Lower lobe of right lung (tissue), 2 donors: ENCODE data around the gene IKZF2. TPM values are rescaled to one million over a fixed set of nuclear protein-coding genes. Genes with fewer than 3 reads are reported as not detected.

Experiments used
- ATAC-seq, 2 donors: fragments of 200-7000 bp; cut with Tn5 transposase; one replicate each; pipeline ENCODE4 v1.9.1; 2020 to 2022; ENCODE audit warnings: mild to moderate bottlenecking in 2 of 2, moderate library complexity in 2 of 2
- DNase-seq: peaks from one replicate; pipeline ENCODE4 v3.0.0-alpha.2; 2020
- H3K27ac ChIP-seq: fragments of 200-600 bp; one replicate; pipeline ENCODE4 v1.8.0; 2022
- H3K27me3 ChIP-seq: fragments of 200-600 bp; one replicate; pipeline ENCODE4 v1.8.0; 2022; ENCODE audit warnings: low read depth
- H3K36me3 ChIP-seq: fragments of 200-600 bp; one replicate; pipeline ENCODE4 v1.8.0; 2022; ENCODE audit warnings: mild to moderate bottlenecking
- H3K4me1 ChIP-seq: fragments of 200-600 bp; one replicate; pipeline ENCODE4 v1.8.0; 2022
- H3K4me3 ChIP-seq: fragments of 200-600 bp; one replicate; pipeline ENCODE4 v1.8.0; 2022; ENCODE audit warnings: mild to moderate bottlenecking
- H3K9me3 ChIP-seq: fragments of 200-600 bp; one replicate; pipeline ENCODE4 v1.8.0; 2022
- CTCF ChIP-seq: fragments of 200-600 bp; IDR thresholded peaks from one replicate; pipeline ENCODE4 v1.8.0; 2022; ENCODE audit warnings: antibody characterized with exemption, mild to moderate bottlenecking
- intact Hi-C: fragments of 100-400 bp; cut with DNase I; formaldehyde crosslinking; loops from one replicate; pipeline ENCODE4 v1.11.0; 2022
- total RNA-seq: library from RNA; stranded (reverse); fragmentation: NEBNext Ultra II Directional; extraction: Animal tissue kit (Norgen Biotek cat#: 25700); gene quantifications from one replicate; pipeline ENCODE4 v1.2.1, GENCODE V29; 2021
- donor health status: DM: no; HTN: yes; CAD: no; lungs with severe emphysema.

Gene IKZF2
- total RNA-seq, 1 donor from 2014 or later, result 16.5 TPM

- ATAC-seq, result no peak
- Histone ChIP-seq H3K4me1 (peaks cover 28% of the 10 kb centered on the region), H3K36me3 (no peaks in the 10 kb centered on the region), H3K9me3 (no peaks in the 10 kb centered on the region), H3K4me3 (peak overlapping the region; percentile 64), H3K27ac (no peak overlapping the region), H3K27me3 (no peaks in the 10 kb centered on the region)
- intact Hi-C loops, result no loop called here
- no peak for DNase-seq
- no peak for TF ChIP-seq CTCF
Observed at GRCh38 chr2:213148572-213149261, 2.7 kb downstream of the IKZF2 start.

- no peak overlapping the region for H3K27ac ChIP-seq
- H3K9me3 ChIP-seq, result no peaks in the 10 kb centered on the region
- peaks cover 16% of the 10 kb centered on the region for H3K4me1 ChIP-seq
- no peak overlapping the region for H3K4me3 ChIP-seq
- H3K27me3 ChIP-seq, result no peaks in the 10 kb centered on the region
- no peak for TF ChIP-seq CTCF
- no peak for DNase-seq
- no peak for ATAC-seq
- intact Hi-C loops, result no loop called here
- no peaks in the 10 kb centered on the region for H3K36me3 ChIP-seq
Observed at GRCh38 chr2:213147538-213147937, 3.9 kb downstream of the IKZF2 start.

- no peaks in the 10 kb centered on the region for H3K9me3 ChIP-seq
- intact Hi-C loops, result no loop called here
Observed at GRCh38 chr2:213145715-213146242, 5.6 kb downstream of the IKZF2 start.

GRCh38 chr2:213137064-213137463 lies 14.3 kb downstream of the IKZF2 start:
- ATAC-seq (no peak), DNase-seq (no peak)
- Histone ChIP-seq H3K27me3 (no peaks in the 10 kb centered on the region), H3K4me1 (no peaks in the 10 kb centered on the region), H3K4me3 (no peak overlapping the region), H3K36me3 (no peaks in the 10 kb centered on the region), H3K9me3 (no peaks in the 10 kb centered on the region), H3K27ac (no peak overlapping the region)
- TF ChIP-seq CTCF, result no peak
- intact Hi-C loops, result no loop called here

More at GRCh38 chr2:213145715-213146242, 5.6 kb downstream of the IKZF2 start:
- no peaks in the 10 kb centered on the region for H3K27me3 ChIP-seq
- no peaks in the 10 kb centered on the region for H3K36me3 ChIP-seq
- H3K4me1 ChIP-seq, result peaks cover 14% of the 10 kb centered on the region
- H3K4me3 ChIP-seq, result no peak overlapping the region
- no peak for ATAC-seq
- no peak overlapping the region for H3K27ac ChIP-seq
- no peak for TF ChIP-seq CTCF
- no peak for DNase-seq

- H3K36me3 ChIP-seq, result no peaks in the 10 kb centered on the region
- peak in 1 of 2 donors; percentile 57 for ATAC-seq
- H3K4me1 ChIP-seq, result no peaks in the 10 kb centered on the region
- intact Hi-C loops, result no loop called here
- DNase-seq, result no peak
- no peak for TF ChIP-seq CTCF
- H3K4me3 ChIP-seq, result no peak overlapping the region
- no peaks in the 10 kb centered on the region for H3K9me3 ChIP-seq
- H3K27ac ChIP-seq, result no peak overlapping the region
- H3K27me3 ChIP-seq, result no peaks in the 10 kb centered on the region
Observed at GRCh38 chr2:213129311-213129710, 22.1 kb downstream of the IKZF2 start.
